Karpas-422 (cell line): Measurements from ENCODE around the gene ZNF821. TPM values are rescaled to one million over a fixed set of nuclear protein-coding genes. Genes with fewer than 3 reads are reported as not detected.
A peak's percentile ranks its signal among the peaks of the same experiment; 100 is the strongest.

Experiments used
- DNase-seq: peaks from one replicate; pipeline ENCODE4 v3.0.0-alpha.2; 2015
- H2AFZ ChIP-seq: fragments of 200-600 bp; sonication (generic); 2 replicates; pipeline ENCODE4 v1.6.1; 2014; ENCODE audit warnings: antibody characterized with exemption, low read length, mixed read lengths
- H3K27ac ChIP-seq: fragments of 200-600 bp; sonication (generic); 2 replicates; pipeline ENCODE4 v1.5.1; 2014; ENCODE audit warnings: mild to moderate bottlenecking, low read length, moderate library complexity
- H3K27me3 ChIP-seq: fragments of 200-600 bp; sonication (generic); 2 replicates; pipeline ENCODE4 v1.6.1; 2014; ENCODE audit warnings: low read length, mixed read lengths
- H3K36me3 ChIP-seq: fragments of 200-600 bp; sonication (generic); 2 replicates; pipeline ENCODE4 v1.6.1; 2014; ENCODE audit warnings: low read length, mixed read lengths; ENCODE audit not compliant: insufficient read depth
- H3K4me1 ChIP-seq: fragments of 200-600 bp; sonication (generic); 2 replicates; pipeline ENCODE4 v1.6.1; 2014; ENCODE audit warnings: mild to moderate bottlenecking, low read length, mixed read lengths
- H3K4me2 ChIP-seq: fragments of 200-600 bp; sonication (generic); 2 replicates; pipeline ENCODE4 v1.6.1; 2014; ENCODE audit warnings: low read length, low read depth, mild to moderate bottlenecking; ENCODE audit not compliant: poor library complexity, severe bottlenecking
- H3K4me3 ChIP-seq: fragments of 200-600 bp; sonication (generic); 2 replicates; pipeline ENCODE4 v1.5.1; 2014; ENCODE audit warnings: mild to moderate bottlenecking, antibody characterized with exemption, low read length, mixed read lengths
- H3K79me2 ChIP-seq: fragments of 200-600 bp; sonication (generic); 2 replicates; pipeline ENCODE4 v1.6.1; 2014; ENCODE audit warnings: mild to moderate bottlenecking, low read length, mixed read lengths
- H3K9ac ChIP-seq: fragments of 200-600 bp; sonication (generic); 2 replicates; pipeline ENCODE4 v1.6.0; 2014; ENCODE audit warnings: low read length
- H3K9me2 ChIP-seq: fragments of 200-600 bp; sonication (generic), shearing (Covaris generic); replicated peaks from 2 replicates; pipeline ENCODE4 v1.6.0; 2014; ENCODE audit warnings: mild to moderate bottlenecking, low read length, moderate library complexity; ENCODE audit not compliant: insufficient read depth
- H3K9me3 ChIP-seq: fragments of 300-700, 200-600 bp; sonication (generic); 2 replicates; pipeline ENCODE4 v1.6.1; 2014; ENCODE audit warnings: low read length, mixed read lengths
- H4K20me1 ChIP-seq: fragments of 200-600 bp; sonication (generic); 2 replicates; pipeline ENCODE4 v1.6.1; 2014; ENCODE audit warnings: mild to moderate bottlenecking, antibody characterized with exemption, low read length, low read depth; ENCODE audit not compliant: insufficient read depth
- total RNA-seq: library from RNA; depleted of rRNA; stranded (reverse); fragments of >200 nt; shearing (Covaris generic); gene quantifications from 2 replicates; pipeline ENCODE4 v1.2.3, GENCODE V29; 2014; ENCODE audit warnings: low replicate concordance

ZNF821 gene
- total RNA-seq, 1 experiment from 2014 or later: 6.4 TPM

- Histone ChIP-seq H3K27ac (no peak overlapping the region), H3K9me3 (no peaks in the 10 kb centered on the region), H3K4me2 (no peak overlapping the region), H3K36me3 (0 out of 2 replicates have a peak, but pooled peaks cover 9% of the 10 kb centered on the region), H3K9ac (no peak overlapping the region), H3K79me2 (peaks cover 48% of the 10 kb centered on the region), H2AFZ (no peak overlapping the region), H3K4me1 (peaks cover 33% of the 10 kb centered on the region), H3K9me2 (no peaks in the 10 kb centered on the region), H3K27me3 (no peaks in the 10 kb centered on the region), H4K20me1 (peaks cover 12% of the 10 kb centered on the region; the same call in 1 of the 2 replicates), H3K4me3 (no peak overlapping the region)
- no peak for DNase-seq
These were observed 31.8 kb downstream of the ZNF821 start for GRCh38 chr16:71852158-71852557.

DNA sequence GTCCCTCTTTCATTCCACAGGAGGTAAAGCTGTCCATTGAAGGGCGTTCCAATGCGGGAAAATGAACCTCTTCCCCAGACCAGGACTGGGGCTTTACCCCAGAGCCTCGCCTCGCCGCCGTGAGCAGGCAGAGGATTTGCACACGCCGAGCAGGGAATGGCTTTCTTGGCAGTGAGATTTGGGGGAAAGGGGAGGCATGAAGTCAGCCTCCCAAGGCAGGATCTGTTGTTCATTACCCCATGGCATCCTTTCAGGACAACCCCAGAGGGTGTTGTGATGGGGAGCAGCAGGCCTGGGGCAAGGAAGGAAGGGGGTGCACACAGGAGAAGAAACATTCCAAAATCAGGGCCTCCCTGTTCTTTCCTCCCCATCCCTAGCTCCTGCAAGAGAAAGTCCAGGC, 32.2 kb downstream of the ZNF821 start:
- no peak for DNase-seq
- 0 out of 2 replicates have a peak, but pooled peaks cover 9% of the 10 kb centered on the region for H3K36me3 ChIP-seq
- no peak overlapping the region for H3K27ac ChIP-seq
- peaks cover 37% of the 10 kb centered on the region for H3K4me1 ChIP-seq
- no peaks in the 10 kb centered on the region for H3K9me2 ChIP-seq
- H3K4me3 ChIP-seq: no peak overlapping the region
- peaks cover 52% of the 10 kb centered on the region for H3K79me2 ChIP-seq
- no peaks in the 10 kb centered on the region for H3K27me3 ChIP-seq
- no peak overlapping the region for H3K4me2 ChIP-seq
- peaks cover 16% of the 10 kb centered on the region; the same call in 1 of the 2 replicates for H4K20me1 ChIP-seq
- no peak overlapping the region for H3K9ac ChIP-seq
- no peaks in the 10 kb centered on the region for H3K9me3 ChIP-seq
- H2AFZ ChIP-seq: no peak overlapping the region

- Histone ChIP-seq H3K9ac (no peak overlapping the region), H3K4me3 (no peak overlapping the region), H3K27me3 (no peaks in the 10 kb centered on the region), H3K79me2 (peaks cover 43% of the 10 kb centered on the region), H3K4me1 (peaks cover 41% of the 10 kb centered on the region), H3K27ac (no peak overlapping the region), H3K9me3 (no peaks in the 10 kb centered on the region), H3K4me2 (no peak overlapping the region), H2AFZ (no peak overlapping the region), H3K9me2 (no peaks in the 10 kb centered on the region), H4K20me1 (peaks cover 13% of the 10 kb centered on the region; the same call in 1 of the 2 replicates), H3K36me3 (0 out of 2 replicates have a peak, but pooled peaks cover 9% of the 10 kb centered on the region)
- DNase-seq: no peak
These were observed 35.4 kb downstream of the ZNF821 start for GRCh38 chr16:71848622-71849021.

- H3K9me2 ChIP-seq: no peaks in the 10 kb centered on the region
- H3K36me3 ChIP-seq: 0 out of 2 replicates have a peak, but pooled peaks cover 9% of the 10 kb centered on the region
- peak overlapping the region; percentile 95 for H3K4me2 ChIP-seq
- peaks cover 26% of the 10 kb centered on the region for H3K4me1 ChIP-seq
- H2AFZ ChIP-seq: no peak overlapping the region
- peak overlapping the region; percentile 78 for H3K9ac ChIP-seq
- no peaks in the 10 kb centered on the region for H3K9me3 ChIP-seq
- no peaks in the 10 kb centered on the region for H3K27me3 ChIP-seq
- peak overlapping the region; percentile 97 for H3K4me3 ChIP-seq
- H3K27ac ChIP-seq: no peak overlapping the region
- H3K79me2 ChIP-seq: peaks cover 29% of the 10 kb centered on the region
- H4K20me1 ChIP-seq: peaks cover 12% of the 10 kb centered on the region; the same call in 1 of the 2 replicates
- DNase-seq: no peak
These were observed 36.9 kb downstream of the ZNF821 start for GRCh38 chr16:71847096-71847495.

DNA sequence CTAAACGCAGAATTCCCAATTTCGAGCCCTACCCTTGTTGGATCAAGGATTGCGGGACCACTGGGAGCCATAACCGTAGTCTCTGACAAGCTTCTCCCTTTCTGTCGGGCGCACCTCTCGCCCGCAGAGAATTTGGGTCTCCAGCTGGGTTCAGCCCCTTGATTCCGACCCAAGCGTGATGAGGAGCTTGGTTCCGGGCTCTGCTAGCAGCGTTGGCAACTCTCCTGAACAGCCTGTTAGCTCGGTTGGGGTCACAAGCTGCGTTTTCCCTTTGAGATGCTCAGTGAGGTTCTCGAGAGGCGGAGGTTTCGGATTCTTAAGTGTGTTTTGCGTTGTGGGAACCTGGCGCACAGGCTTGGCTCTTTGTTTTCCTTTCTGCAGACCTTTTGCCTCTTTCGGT, 37.6 kb downstream of the ZNF821 start:
- Histone ChIP-seq H3K9ac (peak overlapping the region; percentile 78), H3K27me3 (no peaks in the 10 kb centered on the region), H3K4me3 (peak overlapping the region; percentile 97), H3K79me2 (peaks cover 29% of the 10 kb centered on the region), H3K9me2 (no peaks in the 10 kb centered on the region), H3K27ac (no peak overlapping the region), H3K9me3 (no peaks in the 10 kb centered on the region), H3K36me3 (0 out of 2 replicates have a peak, but pooled peaks cover 9% of the 10 kb centered on the region), H2AFZ (no peak overlapping the region), H4K20me1 (peaks cover 12% of the 10 kb centered on the region; the same call in 1 of the 2 replicates), H3K4me2 (peak overlapping the region; percentile 95), H3K4me1 (peaks cover 20% of the 10 kb centered on the region)
- peak; percentile 62 for DNase-seq

- no peak within 1 kb of the TSS for H3K27ac ChIP-seq
- H4K20me1 ChIP-seq: peaks cover 12% of the 10 kb centered on the region; the same call in 1 of the 2 replicates
- no peaks in the 10 kb centered on the region for H3K27me3 ChIP-seq
- H3K4me1 ChIP-seq: peaks cover 20% of the 10 kb centered on the region
- H2AFZ ChIP-seq: peak within 1 kb of the TSS; percentile 92
- H3K9ac ChIP-seq: peak within 1 kb of the TSS; percentile 78
- peak within 1 kb of the TSS; percentile 97 for H3K4me3 ChIP-seq
- peak within 1 kb of the TSS; percentile 95 for H3K4me2 ChIP-seq
- DNase-seq: peak; percentile 97
- H3K36me3 ChIP-seq: 0 out of 2 replicates have a peak, but pooled peaks cover 9% of the 10 kb centered on the region
- H3K9me2 ChIP-seq: no peaks in the 10 kb centered on the region
- no peaks in the 10 kb centered on the region for H3K9me3 ChIP-seq
- peaks cover 29% of the 10 kb centered on the region for H3K79me2 ChIP-seq
These were observed 38.1 kb downstream of the ZNF821 start, which contains the start of gene ATXN1L for GRCh38 chr16:71845639-71846430. ATXN1L (plus strand) TSS chr16:71845976; CDS start chr16:71849741, 3,765 bp downstream.

- 0 out of 2 replicates have a peak, but pooled peaks cover 7% of the 10 kb centered on the region for H3K36me3 ChIP-seq
- no peaks in the 10 kb centered on the region for H3K27me3 ChIP-seq
- no peaks in the 10 kb centered on the region for H3K9me3 ChIP-seq
- peaks cover 20% of the 10 kb centered on the region for H3K4me1 ChIP-seq
- DNase-seq: no peak
- peaks cover 12% of the 10 kb centered on the region; the same call in 1 of the 2 replicates for H4K20me1 ChIP-seq
- H3K4me3 ChIP-seq: no peak overlapping the region
- H3K79me2 ChIP-seq: peaks cover 28% of the 10 kb centered on the region
- H3K4me2 ChIP-seq: no peak overlapping the region
- H3K27ac ChIP-seq: no peak overlapping the region
- H3K9ac ChIP-seq: no peak overlapping the region
- H2AFZ ChIP-seq: no peak overlapping the region
- no peaks in the 10 kb centered on the region for H3K9me2 ChIP-seq
These were observed 40.4 kb downstream of the ZNF821 start for GRCh38 chr16:71843572-71843971.

DNA sequence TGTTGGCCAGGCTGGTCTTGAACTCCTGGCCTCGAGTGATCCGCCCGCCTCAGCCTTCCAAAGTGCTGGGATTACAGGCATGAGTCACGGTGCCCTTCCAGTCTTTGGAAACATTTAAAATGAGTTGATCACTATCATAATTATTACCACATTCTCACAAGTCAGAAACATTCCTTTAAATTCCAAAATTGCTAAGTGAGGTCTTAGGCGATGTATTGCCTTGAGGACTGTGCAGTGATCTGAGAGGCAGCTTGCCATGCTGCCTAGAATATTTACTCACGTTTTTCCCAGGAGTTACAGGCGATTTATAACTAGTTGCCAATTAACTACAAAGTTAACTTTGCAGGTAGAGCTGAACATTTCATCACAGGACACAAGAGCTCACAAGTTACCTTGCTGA, 43.9 kb downstream of the ZNF821 start:
- Histone ChIP-seq H3K79me2 (no peaks in the 10 kb centered on the region), H2AFZ (no peak overlapping the region), H3K9ac (no peak overlapping the region), H4K20me1 (no peaks in the 10 kb centered on the region), H3K9me3 (no peaks in the 10 kb centered on the region), H3K27me3 (no peaks in the 10 kb centered on the region), H3K4me1 (peaks cover 3% of the 10 kb centered on the region; the same call in 1 of the 2 replicates), H3K27ac (no peak overlapping the region), H3K36me3 (no peaks in the 10 kb centered on the region), H3K4me3 (no peak overlapping the region), H3K9me2 (no peaks in the 10 kb centered on the region), H3K4me2 (no peak overlapping the region)
- no peak for DNase-seq
